Activated CD8-positive, alpha-beta memory T cell treated with anti-CD3 and anti-CD28 coated beads, Interleukin-2, amount 10 ng/mL, durations not matched to agents 7 days and 5 days (primary cell): ENCODE results near the gene SEC14L6. TPM values are rescaled to one million over a fixed set of nuclear protein-coding genes. Genes with fewer than 3 reads are reported as not detected.

ENCODE experiments used
- ATAC-seq: fragments of 150-1000 bp; cut with Tn5 transposase; one replicate; pipeline ENCODE4 v1.10.0; 2021; ENCODE audit warnings: moderate library complexity
- CTCF ChIA-PET: fragments of 350-600 bp; sonication (Branson Sonifier 250); formaldehyde crosslinking; loops from one replicate; lab custom pipeline; 2021; ENCODE audit warnings: antibody characterized with exemption; lab: Charles Lee
- DNase-seq: peaks from one replicate; pipeline ENCODE4 v3.0.0-alpha.2; 2020
- H3K27ac Mint-ChIP-seq: one replicate; pipeline ENCODE4 v1.8.0; 2021; ENCODE audit warnings: mild to moderate bottlenecking, mixed read lengths
- H3K27me3 Mint-ChIP-seq: one replicate; pipeline ENCODE4 v1.8.0; 2021; ENCODE audit warnings: mixed read lengths
- H3K36me3 Mint-ChIP-seq: one replicate; pipeline ENCODE4 v1.8.0; 2021; ENCODE audit warnings: mild to moderate bottlenecking, mixed read lengths
- H3K4me1 Mint-ChIP-seq: one replicate; pipeline ENCODE4 v1.8.0; 2021; ENCODE audit warnings: mixed read lengths
- H3K4me3 Mint-ChIP-seq: one replicate; pipeline ENCODE4 v1.8.0; 2021; ENCODE audit warnings: mild to moderate bottlenecking, moderate library complexity, mixed read lengths
- H3K9me3 Mint-ChIP-seq: one replicate; pipeline ENCODE4 v1.8.0; 2022; ENCODE audit warnings: low read depth, mixed read lengths
- total RNA-seq, 2 experiments: library from RNA; stranded (reverse); gene quantifications; one replicate each; pipeline ENCODE4 v1.2.3, GENCODE V29; 2021

The SEC14L6 gene
- total RNA-seq, 2 experiments from 2014 or later, result 0.07 TPM; not detected in 1

GRCh38 chr22:30513462-30513861 is 33.1 kb downstream of the SEC14L6 start:
- CTCF ChIA-PET, result interaction anchor here (0.7 kb wide), 1 partner anchor 328 kb away, joined by 4 read pairs; no protein-coding TSS in a partner anchor
- Mint-ChIP-seq H3K4me1 (no peaks in the 10 kb centered on the region), H3K27ac (no peak overlapping the region), H3K27me3 (peaks cover 15% of the 10 kb centered on the region), H3K4me3 (no peak overlapping the region), H3K9me3 (no peaks in the 10 kb centered on the region), H3K36me3 (no peaks in the 10 kb centered on the region)
- no peak for DNase-seq
- no peak for ATAC-seq

- Mint-ChIP-seq H3K9me3 (no peaks in the 10 kb centered on the region), H3K36me3 (no peaks in the 10 kb centered on the region), H3K4me1 (no peaks in the 10 kb centered on the region), H3K27me3 (peaks cover 15% of the 10 kb centered on the region), H3K27ac (no peak overlapping the region), H3K4me3 (no peak overlapping the region)
- CTCF ChIA-PET, result interaction anchor here (1.1 kb wide), 1 partner anchor 14 kb away, joined by 3 read pairs; no protein-coding TSS in a partner anchor
- DNase-seq, result no peak
- ATAC-seq, result no peak
Measured at GRCh38 chr22:30511911-30512310, 34.6 kb downstream of the SEC14L6 start.

GRCh38 chr22:30511109-30511508 is 35.4 kb downstream of the SEC14L6 start:
- Mint-ChIP-seq H3K4me3 (no peak overlapping the region), H3K27ac (no peak overlapping the region), H3K36me3 (no peaks in the 10 kb centered on the region), H3K4me1 (no peaks in the 10 kb centered on the region), H3K27me3 (peaks cover 15% of the 10 kb centered on the region), H3K9me3 (no peaks in the 10 kb centered on the region)
- ATAC-seq (no peak), DNase-seq (no peak)
- CTCF ChIA-PET, result interaction anchor here (0.7 to 1.1 kb wide), 3 partner anchors 13 to 1116 kb away, joined by 3 read pairs; no protein-coding TSS in a partner anchor

GRCh38 chr22:30508216-30508615 is 38.3 kb downstream of the SEC14L6 start:
- DNase-seq, result no peak
- Mint-ChIP-seq H3K27me3 (peaks cover 32% of the 10 kb centered on the region), H3K4me1 (no peaks in the 10 kb centered on the region), H3K36me3 (no peaks in the 10 kb centered on the region), H3K9me3 (no peaks in the 10 kb centered on the region), H3K27ac (no peak overlapping the region), H3K4me3 (no peak overlapping the region)
- ATAC-seq, result no peak
- CTCF ChIA-PET, result no interaction called here

- H3K27me3 Mint-ChIP-seq, result peaks cover 35% of the 10 kb centered on the region
- no peaks in the 10 kb centered on the region for H3K36me3 Mint-ChIP-seq
- H3K4me3 Mint-ChIP-seq, result no peak overlapping the region
- no peak for DNase-seq
- no peak for ATAC-seq
- H3K27ac Mint-ChIP-seq, result no peak overlapping the region
- CTCF ChIA-PET, result no interaction called here
- H3K4me1 Mint-ChIP-seq, result no peaks in the 10 kb centered on the region
- H3K9me3 Mint-ChIP-seq, result no peaks in the 10 kb centered on the region
Measured at GRCh38 chr22:30507670-30508069, 38.9 kb downstream of the SEC14L6 start.

- peaks cover 35% of the 10 kb centered on the region for H3K27me3 Mint-ChIP-seq
- ATAC-seq (no peak), DNase-seq (no peak)
- H3K4me1 Mint-ChIP-seq, result no peaks in the 10 kb centered on the region
- H3K9me3 Mint-ChIP-seq, result no peaks in the 10 kb centered on the region
- no peaks in the 10 kb centered on the region for H3K36me3 Mint-ChIP-seq
- no peak overlapping the region for H3K4me3 Mint-ChIP-seq
- CTCF ChIA-PET, result no interaction called here
- H3K27ac Mint-ChIP-seq, result no peak overlapping the region
Measured at GRCh38 chr22:30506507-30506968, 40.0 kb downstream of the SEC14L6 start.

GRCh38 chr22:30503551-30503950 is 43.0 kb downstream of the SEC14L6 start:
- no peak for DNase-seq
- CTCF ChIA-PET, result no interaction called here
- no peak for ATAC-seq
- Mint-ChIP-seq H3K27me3 (peaks cover 35% of the 10 kb centered on the region), H3K9me3 (no peaks in the 10 kb centered on the region), H3K4me1 (no peaks in the 10 kb centered on the region), H3K27ac (no peak overlapping the region), H3K4me3 (no peak overlapping the region), H3K36me3 (no peaks in the 10 kb centered on the region)

- DNase-seq (no peak), ATAC-seq (no peak)
- CTCF ChIA-PET, result no interaction called here
- Mint-ChIP-seq H3K4me1 (no peaks in the 10 kb centered on the region), H3K27me3 (peaks cover 35% of the 10 kb centered on the region), H3K9me3 (no peaks in the 10 kb centered on the region), H3K36me3 (no peaks in the 10 kb centered on the region), H3K27ac (no peak overlapping the region), H3K4me3 (no peak overlapping the region)
Measured at GRCh38 chr22:30502911-30503310, 43.6 kb downstream of the SEC14L6 start.

GRCh38 chr22:30502153-30502552 is 44.4 kb downstream of the SEC14L6 start:
- Mint-ChIP-seq H3K27ac (no peak overlapping the region), H3K9me3 (no peaks in the 10 kb centered on the region), H3K4me1 (no peaks in the 10 kb centered on the region), H3K4me3 (no peak overlapping the region), H3K36me3 (no peaks in the 10 kb centered on the region), H3K27me3 (peaks cover 38% of the 10 kb centered on the region)
- CTCF ChIA-PET, result no interaction called here
- no peak for ATAC-seq
- DNase-seq, result no peak

GRCh38 chr22:30500628-30501027 is 45.9 kb downstream of the SEC14L6 start:
- H3K27me3 Mint-ChIP-seq, result peaks cover 33% of the 10 kb centered on the region
- H3K27ac Mint-ChIP-seq, result no peak overlapping the region
- H3K4me3 Mint-ChIP-seq, result no peak overlapping the region
- no peaks in the 10 kb centered on the region for H3K4me1 Mint-ChIP-seq
- no peaks in the 10 kb centered on the region for H3K36me3 Mint-ChIP-seq
- CTCF ChIA-PET, result no interaction called here
- H3K9me3 Mint-ChIP-seq, result no peaks in the 10 kb centered on the region
- DNase-seq, result no peak
- no peak for ATAC-seq

- Mint-ChIP-seq H3K36me3 (no peaks in the 10 kb centered on the region), H3K27me3 (peaks cover 13% of the 10 kb centered on the region), H3K27ac (no peak overlapping the region), H3K9me3 (no peaks in the 10 kb centered on the region), H3K4me1 (no peaks in the 10 kb centered on the region), H3K4me3 (no peak overlapping the region)
- no peak for ATAC-seq
- DNase-seq, result no peak
- CTCF ChIA-PET, result interaction anchor here (0.9 to 1.0 kb wide), 2 partner anchors 14 to 18 kb away, joined by 3 read pairs; no protein-coding TSS in a partner anchor
Measured at GRCh38 chr22:30497466-30498150, 48.9 kb downstream of the SEC14L6 start.

GRCh38 chr22:30495041-30495784 is 51.3 kb downstream of the SEC14L6 start:
- Mint-ChIP-seq H3K9me3 (no peaks in the 10 kb centered on the region), H3K4me3 (no peak overlapping the region), H3K4me1 (no peaks in the 10 kb centered on the region), H3K36me3 (no peaks in the 10 kb centered on the region), H3K27me3 (peaks cover 11% of the 10 kb centered on the region), H3K27ac (no peak overlapping the region)
- CTCF ChIA-PET, result interaction anchor here (2.0 kb wide), 1 partner anchor 9 kb away, joined by 5 read pairs; no protein-coding TSS in a partner anchor
- DNase-seq, result no peak
- no peak for ATAC-seq

GRCh38 chr22:30492144-30492543 is 54.4 kb downstream of the SEC14L6 start:
- DNase-seq (no peak), ATAC-seq (no peak)
- Mint-ChIP-seq H3K36me3 (no peaks in the 10 kb centered on the region), H3K4me1 (no peaks in the 10 kb centered on the region), H3K9me3 (no peaks in the 10 kb centered on the region), H3K27ac (no peak overlapping the region), H3K27me3 (peaks cover 3% of the 10 kb centered on the region), H3K4me3 (no peak overlapping the region)
- CTCF ChIA-PET, result no interaction called here

GRCh38 chr22:30491381-30491780 is 55.2 kb downstream of the SEC14L6 start:
- no peaks in the 10 kb centered on the region for H3K36me3 Mint-ChIP-seq
- H3K9me3 Mint-ChIP-seq, result no peaks in the 10 kb centered on the region
- no peaks in the 10 kb centered on the region for H3K4me1 Mint-ChIP-seq
- no peak overlapping the region for H3K27ac Mint-ChIP-seq
- CTCF ChIA-PET, result no interaction called here
- no peak overlapping the region for H3K4me3 Mint-ChIP-seq
- DNase-seq, result no peak
- no peak for ATAC-seq
- no peaks in the 10 kb centered on the region for H3K27me3 Mint-ChIP-seq
